ENCODE measurements around the gene FCHSD2.
"Not testable (repeated sequence)": the region's sequence is repeated elsewhere in the genome, so short reads cannot be mapped to it uniquely, and the experiment has no call there.

FCHSD2 gene

DNA sequence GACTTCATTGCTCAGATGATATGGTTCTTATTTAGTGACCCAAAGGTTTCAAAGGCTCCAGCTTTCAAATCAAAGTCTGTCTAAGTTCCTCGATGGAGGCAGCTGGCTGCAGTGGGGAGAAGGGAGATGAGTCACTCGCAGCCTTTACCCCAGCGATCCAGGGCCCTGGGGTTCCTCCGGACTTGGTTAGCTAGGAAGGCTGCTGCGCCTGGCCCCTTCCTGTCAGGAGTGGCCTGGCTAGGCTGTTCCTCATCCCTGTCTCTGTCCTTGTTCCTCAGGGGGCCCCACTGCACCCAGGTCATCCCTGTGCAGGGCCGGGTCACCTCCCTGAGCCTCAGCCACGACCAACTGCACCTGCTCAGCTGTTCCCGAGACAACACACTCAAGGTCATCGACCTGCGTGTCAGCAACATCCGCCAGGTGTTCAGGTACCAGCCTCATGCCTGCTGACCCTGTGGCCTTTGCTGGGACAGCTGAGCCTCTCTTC, 314.0 kb downstream of the FCHSD2 start:
- TF ChIP-seq, protein P1, sequence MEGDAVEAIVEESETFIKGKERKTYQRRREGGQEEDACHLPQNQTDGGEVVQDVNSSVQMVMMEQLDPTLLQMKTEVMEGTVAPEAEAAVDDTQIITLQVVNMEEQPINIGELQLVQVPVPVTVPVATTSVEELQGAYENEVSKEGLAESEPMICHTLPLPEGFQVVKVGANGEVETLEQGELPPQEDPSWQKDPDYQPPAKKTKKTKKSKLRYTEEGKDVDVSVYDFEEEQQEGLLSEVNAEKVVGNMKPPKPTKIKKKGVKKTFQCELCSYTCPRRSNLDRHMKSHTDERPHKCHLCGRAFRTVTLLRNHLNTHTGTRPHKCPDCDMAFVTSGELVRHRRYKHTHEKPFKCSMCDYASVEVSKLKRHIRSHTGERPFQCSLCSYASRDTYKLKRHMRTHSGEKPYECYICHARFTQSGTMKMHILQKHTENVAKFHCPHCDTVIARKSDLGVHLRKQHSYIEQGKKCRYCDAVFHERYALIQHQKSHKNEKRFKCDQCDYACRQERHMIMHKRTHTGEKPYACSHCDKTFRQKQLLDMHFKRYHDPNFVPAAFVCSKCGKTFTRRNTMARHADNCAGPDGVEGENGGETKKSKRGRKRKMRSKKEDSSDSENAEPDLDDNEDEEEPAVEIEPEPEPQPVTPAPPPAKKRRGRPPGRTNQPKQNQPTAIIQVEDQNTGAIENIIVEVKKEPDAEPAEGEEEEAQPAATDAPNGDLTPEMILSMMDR (IDR thresholded peaks at IDR 0.05), result no peak
- peaks cover 31% of the 10 kb centered on the region for H3K4me1 Mint-ChIP-seq
- H3K4me3 Mint-ChIP-seq, result no peak overlapping the region
- H3K36me3 Mint-ChIP-seq (ENCODE audit: low read depth), result no peaks in the 10 kb centered on the region
- no peaks in the 10 kb centered on the region for H3K9me3 Mint-ChIP-seq
- DNase-seq, result no peak
- no peak overlapping the region for H3K27ac Mint-ChIP-seq
- peaks cover 4% of the 10 kb centered on the region for H3K27me3 Mint-ChIP-seq (ENCODE audit: low read depth, poor library complexity)

DNA sequence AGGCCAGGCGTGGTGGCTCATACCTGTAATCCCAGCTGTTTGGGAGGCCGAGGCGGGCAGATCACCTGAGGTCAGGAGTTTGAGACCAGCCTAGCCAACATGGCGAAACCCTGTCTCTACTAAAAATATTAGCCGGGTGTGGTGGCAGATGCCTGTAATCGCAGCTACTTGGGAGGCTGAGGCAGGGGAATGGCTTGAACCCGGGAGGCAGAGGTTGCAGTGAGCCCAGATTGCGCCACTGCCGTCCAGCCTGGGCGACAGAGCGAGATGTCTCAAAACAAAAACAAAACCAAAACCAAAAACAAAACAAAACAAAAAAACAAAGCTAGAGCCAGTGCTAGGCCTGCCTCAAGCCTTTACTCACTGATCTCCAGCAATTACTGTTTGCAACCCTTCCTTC, 314.5 kb downstream of the FCHSD2 start:
- not testable (repeated sequence) for H3K9me3 Mint-ChIP-seq; H3K4me3 Mint-ChIP-seq; H3K27ac Mint-ChIP-seq; H3K36me3 Mint-ChIP-seq (ENCODE audit: low read depth); H3K27me3 Mint-ChIP-seq (ENCODE audit: low read depth, poor library complexity); DNase-seq
- peaks cover 27% of the 10 kb centered on the region for H3K4me1 Mint-ChIP-seq

DNA sequence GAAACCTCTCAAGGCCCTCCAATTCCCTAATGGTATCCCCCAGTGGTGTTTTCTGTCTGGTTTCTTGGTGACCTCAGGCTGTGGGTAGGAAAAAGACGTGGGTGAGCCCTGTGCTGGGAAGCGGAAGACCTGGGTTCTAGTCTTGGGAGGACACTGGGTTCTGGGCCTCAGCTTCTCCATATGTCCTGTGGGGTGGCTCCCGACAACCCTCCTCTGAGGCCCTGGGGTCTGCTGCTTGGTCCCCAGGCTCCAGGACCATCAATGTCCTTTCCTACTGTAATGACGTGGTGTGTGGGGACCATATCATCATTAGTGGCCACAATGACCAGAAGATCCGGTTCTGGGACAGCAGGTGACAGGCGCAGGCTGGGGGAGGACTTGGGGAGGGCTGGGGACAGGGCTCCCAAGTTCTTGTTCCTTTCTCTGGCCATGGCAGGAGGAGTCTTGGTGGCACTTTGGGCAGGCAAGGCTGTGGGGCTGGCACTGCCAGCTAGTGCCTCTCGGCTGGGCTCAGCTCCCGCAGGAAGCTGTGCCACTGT, 315.1 kb downstream of the FCHSD2 start:
- Mint-ChIP-seq H3K4me3 (no peak overlapping the region), H3K27ac (no peak overlapping the region), H3K4me1 (peaks cover 24% of the 10 kb centered on the region), H3K36me3 (ENCODE audit: low read depth) (no peaks in the 10 kb centered on the region), H3K9me3 (no peaks in the 10 kb centered on the region), H3K27me3 (ENCODE audit: low read depth, poor library complexity) (peaks cover 4% of the 10 kb centered on the region)
- TF ChIP-seq, protein P1 (IDR thresholded peaks at IDR 0.05), result no peak
- no peak for DNase-seq

DNA sequence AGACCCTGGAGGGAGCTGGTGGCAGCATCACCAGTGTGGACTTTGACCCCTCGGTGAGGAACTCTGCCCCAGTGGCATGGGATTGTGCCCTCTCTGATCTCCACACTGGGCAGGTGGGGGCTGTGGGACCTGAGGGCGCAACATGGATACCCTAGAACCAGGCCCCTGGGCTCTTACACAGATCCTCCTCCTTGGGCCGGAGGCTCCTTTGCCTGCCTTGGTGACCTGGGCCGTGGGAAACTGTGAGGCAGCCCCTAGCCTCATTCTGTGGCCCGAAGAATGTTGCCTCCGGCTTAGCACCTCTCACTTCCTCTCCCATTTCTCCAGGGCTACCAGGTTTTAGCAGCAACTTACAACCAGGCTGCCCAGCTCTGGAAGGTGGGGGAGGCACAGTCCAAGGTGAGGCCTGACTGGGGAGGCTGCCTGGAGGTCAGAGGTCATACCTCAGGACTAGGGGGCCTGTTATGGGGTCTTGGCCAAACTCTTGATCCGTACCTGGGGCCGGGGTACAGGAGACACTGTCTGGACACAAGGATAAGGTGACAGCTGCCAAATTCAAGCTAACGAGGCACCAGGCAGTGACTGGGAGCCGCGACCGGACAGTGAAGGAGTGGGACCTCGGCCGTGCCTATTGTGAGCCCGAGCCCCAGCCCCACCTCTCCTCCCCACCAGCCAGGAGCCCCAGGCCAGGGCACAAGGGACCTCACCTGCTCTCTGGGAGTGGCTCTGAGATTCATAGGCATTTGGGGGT, 315.8 kb downstream of the FCHSD2 start:
- no peak for DNase-seq
- Mint-ChIP-seq H3K27ac (peak overlapping the region; percentile 51), H3K4me3 (no peak overlapping the region), H3K4me1 (peaks cover 18% of the 10 kb centered on the region), H3K27me3 (ENCODE audit: low read depth, poor library complexity) (peaks cover 4% of the 10 kb centered on the region), H3K36me3 (ENCODE audit: low read depth) (no peaks in the 10 kb centered on the region), H3K9me3 (no peaks in the 10 kb centered on the region)
- TF ChIP-seq, protein P1 (IDR thresholded peaks at IDR 0.05), result no peak

DNA sequence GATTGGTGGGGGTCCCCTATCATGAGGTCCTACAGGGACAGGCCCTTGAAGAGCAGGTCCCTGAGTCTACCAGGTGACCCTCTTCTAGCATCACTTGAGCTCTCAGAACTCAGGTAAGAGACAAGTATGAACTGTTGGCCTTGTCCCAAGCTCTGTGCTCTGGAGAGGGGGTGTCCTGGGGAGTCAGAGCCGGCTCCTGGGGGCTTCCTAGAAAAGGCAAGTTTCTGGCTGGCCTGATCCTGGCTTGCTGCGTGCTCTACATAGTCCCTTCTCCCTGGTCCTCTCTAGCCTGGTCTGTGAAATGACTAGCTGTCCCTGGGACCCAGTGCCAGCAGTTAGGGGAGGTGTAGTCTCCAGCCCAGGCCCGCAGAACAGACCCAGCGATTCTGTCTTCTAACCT, 316.5 kb downstream of the FCHSD2 start:
- TF ChIP-seq, protein P1 (IDR thresholded peaks at IDR 0.05), result no peak
- no peak overlapping the region for H3K27ac Mint-ChIP-seq
- no peaks in the 10 kb centered on the region for H3K9me3 Mint-ChIP-seq
- H3K4me3 Mint-ChIP-seq, result no peak overlapping the region
- peaks cover 9% of the 10 kb centered on the region for H3K27me3 Mint-ChIP-seq (ENCODE audit: low read depth, poor library complexity)
- H3K4me1 Mint-ChIP-seq, result peaks cover 24% of the 10 kb centered on the region
- no peaks in the 10 kb centered on the region for H3K36me3 Mint-ChIP-seq (ENCODE audit: low read depth)
- DNase-seq, result no peak

DNA sequence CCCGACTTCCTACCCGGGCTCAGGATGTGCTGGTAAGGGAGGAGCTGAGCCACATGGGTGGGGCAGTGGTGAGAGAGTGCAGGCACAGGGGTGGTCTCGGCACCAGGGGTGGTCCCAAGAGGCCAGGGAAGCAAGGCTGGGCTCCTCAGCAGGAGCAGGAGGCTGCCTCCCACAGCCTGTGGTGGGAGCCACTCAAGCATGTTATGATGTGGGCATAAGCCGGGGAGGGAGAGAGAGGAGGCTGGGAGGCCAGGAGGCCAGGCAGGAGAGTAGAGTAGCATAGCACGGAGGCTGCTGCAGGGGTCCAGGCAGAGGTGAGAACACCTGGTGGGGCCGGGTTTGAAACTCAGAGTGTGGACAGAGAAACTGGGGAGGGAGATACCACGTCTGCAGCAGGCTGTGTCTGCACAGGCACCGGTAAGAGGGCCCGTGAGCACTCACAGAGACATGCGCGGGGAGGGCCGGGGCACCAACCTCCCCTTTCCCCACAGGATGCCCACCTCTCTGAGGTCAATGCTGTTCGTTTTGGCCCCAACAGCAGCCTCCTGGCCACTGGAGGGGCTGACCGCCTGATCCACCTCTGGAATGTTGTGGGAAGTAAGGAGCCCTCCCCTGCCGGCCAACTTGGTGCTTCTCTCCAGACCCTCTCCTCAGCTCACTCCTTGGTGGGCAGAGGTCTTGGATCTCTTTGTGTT, 317.2 kb downstream of the FCHSD2 start:
- TF ChIP-seq, protein P1 (IDR thresholded peaks at IDR 0.05), result no peak
- Mint-ChIP-seq H3K36me3 (ENCODE audit: low read depth) (no peaks in the 10 kb centered on the region), H3K27ac (no peak overlapping the region), H3K9me3 (no peaks in the 10 kb centered on the region), H3K4me3 (no peak overlapping the region), H3K4me1 (peaks cover 31% of the 10 kb centered on the region), H3K27me3 (ENCODE audit: low read depth, poor library complexity) (peaks cover 9% of the 10 kb centered on the region)
- DNase-seq, result no peak

All from nephron progenitor cell (in vitro differentiated cells).